HEK293 (cell line): ENCODE data around the gene GNB5.
A peak's percentile ranks its signal among the peaks of the same experiment; 100 is the strongest.

Experiments
- CTCF ChIA-PET: fragments of 350-600 bp; formaldehyde crosslinking; extraction: SDS; loops from one replicate; lab custom pipeline; 2021; ENCODE audit warnings: antibody characterized with exemption; lab: Yijun Ruan, JAX
- POLR2A ChIA-PET: fragments of 300-600 bp; formaldehyde crosslinking; extraction: SDS; loops from one replicate; lab custom pipeline; 2020; ENCODE audit warnings: antibody characterized with exemption, inconsistent platforms; lab: Yijun Ruan, JAX
- H3K27ac ChIP-seq: fragments of 200-500 bp; sonication (Bioruptor generic); 2 replicates; pipeline ENCODE4 v1.5.1; 2014; ENCODE audit warnings: low read depth, low read length, control low read depth, inconsistent platforms; ENCODE audit errors: extremely low read depth
- H3K36me3 ChIP-seq, 2 experiments: fragments of 200-500 bp in 1 of 2; sonication (Bioruptor generic) in 1 of 2; 1 replicate in 1 of 2; 2 replicates in 1 of 2; pipeline ENCODE4 v1.5.1; 2014 to 2017; ENCODE audit warnings: inconsistent platforms in 2 of 2, low read length in 2 of 2; ENCODE audit not compliant: control insufficient read depth in 2 of 2, insufficient read depth in 1 of 2
- H3K4me1 ChIP-seq: fragments of 200-500 bp; sonication (Bioruptor generic); 2 replicates; pipeline ENCODE4 v1.5.1; 2014; ENCODE audit warnings: mild to moderate bottlenecking, low read length, inconsistent platforms; ENCODE audit not compliant: control insufficient read depth, insufficient read depth
- H3K4me3 ChIP-seq: 2 replicates; pipeline ENCODE4 v1.5.1; 2011; ENCODE audit warnings: low read depth, mild to moderate bottlenecking, control low read depth, low read length, moderate library complexity
- H3K9me3 ChIP-seq: fragments of 200-500 bp; sonication (Bioruptor generic); 2 replicates; pipeline ENCODE4 v1.5.1; 2014; ENCODE audit warnings: low read depth, low read length, inconsistent platforms; ENCODE audit not compliant: control insufficient read depth, insufficient read depth
- SP2 ChIP-seq: fragments of 450-650 bp; formaldehyde crosslinking; IDR thresholded peaks from 2 replicates; pipeline ENCODE4 v1.5.1; 2016; ENCODE audit warnings: missing biosample characterization, missing genetic modification characterization
- ZBTB1 ChIP-seq: fragments of 450-650 bp; formaldehyde crosslinking; IDR thresholded peaks from 2 replicates; pipeline ENCODE4 v1.5.1; 2016; ENCODE audit warnings: missing biosample characterization, missing genetic modification characterization
- ZBTB21 ChIP-seq: fragments of 450-650 bp; formaldehyde crosslinking; IDR thresholded peaks from 2 replicates; pipeline ENCODE4 v1.5.1; 2017; ENCODE audit warnings: missing biosample characterization, missing genetic modification characterization
- ZFHX2 ChIP-seq: fragments of 450-650 bp; formaldehyde crosslinking; conservative IDR thresholded peaks from 2 replicates; pipeline ENCODE4 v1.5.1; 2016; ENCODE audit warnings: missing biosample characterization, missing genetic modification characterization
- ZNF140 ChIP-seq: fragments of 450-650 bp; formaldehyde crosslinking; IDR thresholded peaks from 2 replicates; pipeline ENCODE4 v1.5.1; 2016; ENCODE audit warnings: missing biosample characterization, missing genetic modification characterization
- ZNF169 ChIP-seq: fragments of 450-650 bp; formaldehyde crosslinking; IDR thresholded peaks from 2 replicates; pipeline ENCODE4 v1.5.1; 2016; ENCODE audit warnings: missing biosample characterization, missing genetic modification characterization
- ZNF23 ChIP-seq: fragments of 450-650 bp; formaldehyde crosslinking; IDR thresholded peaks from 2 replicates; pipeline ENCODE4 v1.5.1; 2016; ENCODE audit warnings: missing biosample characterization, missing genetic modification characterization, borderline replicate concordance
- ZNF341 ChIP-seq: fragments of 450-650 bp; formaldehyde crosslinking; IDR thresholded peaks from 2 replicates; pipeline ENCODE4; 2016; ENCODE audit warnings: low read depth, missing biosample characterization, missing genetic modification characterization
- ZNF37A ChIP-seq: fragments of 450-650 bp; IDR thresholded peaks from 2 replicates; pipeline ENCODE4 v1.5.1; 2018; ENCODE audit warnings: missing biosample characterization, missing genetic modification characterization
- ZNF549 ChIP-seq: fragments of 450-650 bp; IDR thresholded peaks from 2 replicates; pipeline ENCODE4 v1.5.1; 2018; ENCODE audit warnings: missing biosample characterization, missing genetic modification characterization, mild to moderate bottlenecking, inconsistent platforms, moderate library complexity
- ZNF558 ChIP-seq: fragments of 450-650 bp; formaldehyde crosslinking; IDR thresholded peaks from 2 replicates; pipeline ENCODE4 v1.5.1; 2016; ENCODE audit warnings: missing biosample characterization, missing genetic modification characterization
- ZNF600 ChIP-seq: fragments of 450-650 bp; formaldehyde crosslinking; IDR thresholded peaks from 2 replicates; pipeline ENCODE4 v1.5.1; 2016; ENCODE audit warnings: missing biosample characterization, missing genetic modification characterization
- ZNF623 ChIP-seq: fragments of 450-650 bp; formaldehyde crosslinking; IDR thresholded peaks from 2 replicates; pipeline ENCODE4 v1.5.1; 2016; ENCODE audit warnings: missing biosample characterization, missing genetic modification characterization
- ZNF658 ChIP-seq: fragments of 450-650 bp; formaldehyde crosslinking; IDR thresholded peaks from 2 replicates; pipeline ENCODE4; 2016; ENCODE audit warnings: missing biosample characterization, missing genetic modification characterization
- ZNF701 ChIP-seq: fragments of 450-650 bp; formaldehyde crosslinking; IDR thresholded peaks from 2 replicates; pipeline ENCODE4 v1.5.1; 2016; ENCODE audit warnings: missing biosample characterization, missing genetic modification characterization
- ZNF792 ChIP-seq: fragments of 450-650 bp; formaldehyde crosslinking; IDR thresholded peaks from 2 replicates; pipeline ENCODE4 v1.5.1; 2016; ENCODE audit warnings: missing biosample characterization, missing genetic modification characterization
- TF ChIP-seq, protein P1 (sequence below): fragments of 450-650 bp; formaldehyde crosslinking; IDR thresholded peaks from 2 replicates; pipeline ENCODE4 v1.5.1; 2017; ENCODE audit warnings: missing biosample characterization, missing genetic modification characterization
- TF ChIP-seq, protein P2 (sequence below): fragments of 450-650 bp; formaldehyde crosslinking; IDR thresholded peaks from 2 replicates; pipeline ENCODE4 v1.5.1; 2016; ENCODE audit warnings: missing biosample characterization, missing genetic modification characterization
- TF ChIP-seq, protein P3 (sequence below): fragments of 450-650 bp; formaldehyde crosslinking; IDR thresholded peaks from 2 replicates; pipeline ENCODE4 v1.5.0; 2017; ENCODE audit warnings: missing biosample characterization, missing genetic modification characterization, borderline replicate concordance

Gene GNB5

DNA sequence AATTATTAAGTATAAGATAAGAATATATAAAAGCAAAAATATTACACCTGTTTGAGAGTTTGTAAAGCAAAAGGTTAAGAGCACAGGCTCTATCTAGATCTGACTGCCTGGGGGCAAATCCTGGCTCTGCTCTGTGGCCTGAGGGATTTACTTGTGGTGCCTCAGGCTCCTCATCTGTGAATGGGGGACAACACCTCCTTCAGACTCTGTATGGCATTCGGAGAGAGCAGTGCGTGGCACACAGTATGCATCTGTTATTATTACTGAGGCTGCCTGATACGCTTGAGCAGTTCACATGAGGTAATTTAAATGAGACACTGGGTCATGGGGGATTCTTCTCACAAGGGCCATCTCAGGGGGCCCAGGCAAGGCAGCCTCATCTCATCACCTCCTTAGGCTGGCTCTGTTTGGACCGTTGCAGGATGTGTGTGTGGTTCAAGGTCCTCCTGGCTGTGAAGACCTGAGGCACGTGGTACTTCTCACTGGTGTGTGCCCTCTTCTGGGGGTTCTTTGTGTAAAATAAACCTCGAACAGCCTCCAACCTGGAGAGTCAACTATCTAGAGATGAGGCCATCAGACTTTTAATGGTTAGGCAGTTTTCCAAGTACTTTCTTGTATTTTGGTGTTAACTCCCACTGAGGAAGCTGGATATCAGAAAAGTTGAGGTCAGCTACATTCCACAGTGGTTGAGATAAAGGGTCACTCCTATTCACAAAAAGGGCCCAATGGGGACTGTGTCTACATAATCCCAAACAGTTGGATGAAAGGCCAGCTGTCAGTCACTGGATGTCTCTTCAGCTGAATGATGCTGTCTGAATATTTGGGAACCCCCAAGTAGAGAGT lies 9.0 kb downstream of the GNB5 start:
- Histone ChIP-seq H3K4me1 (no peaks in the 10 kb centered on the region), H3K27ac (no peak overlapping the region), H3K9me3 (no peaks in the 10 kb centered on the region), H3K36me3 (no peaks in the 10 kb centered on the region), H3K4me3 (no peak overlapping the region)
- POLR2A ChIA-PET, result no interaction called here
- TF ChIP-seq ZNF140 (tag by site-specific recombination) (no peak), ZNF169 (tag by site-specific recombination) (no peak), ZNF792 (tag by site-specific recombination) (no peak), ZNF341 (tag by site-specific recombination) (no peak), SP2 (tag by site-specific recombination) (no peak), ZNF658 (no peak), ZNF37A (tag by site-specific recombination) (no peak), ZNF549 (tag by site-specific recombination) (no peak), ZNF23 (tag by site-specific recombination) (no peak), ZNF558 (tag by site-specific recombination) (no peak), ZNF701 (tag by site-specific recombination) (no peak), ZBTB21 (tag by site-specific recombination) (no peak), ZFHX2 (tag by site-specific recombination) (no peak)
- TF ChIP-seq, protein P1, sequence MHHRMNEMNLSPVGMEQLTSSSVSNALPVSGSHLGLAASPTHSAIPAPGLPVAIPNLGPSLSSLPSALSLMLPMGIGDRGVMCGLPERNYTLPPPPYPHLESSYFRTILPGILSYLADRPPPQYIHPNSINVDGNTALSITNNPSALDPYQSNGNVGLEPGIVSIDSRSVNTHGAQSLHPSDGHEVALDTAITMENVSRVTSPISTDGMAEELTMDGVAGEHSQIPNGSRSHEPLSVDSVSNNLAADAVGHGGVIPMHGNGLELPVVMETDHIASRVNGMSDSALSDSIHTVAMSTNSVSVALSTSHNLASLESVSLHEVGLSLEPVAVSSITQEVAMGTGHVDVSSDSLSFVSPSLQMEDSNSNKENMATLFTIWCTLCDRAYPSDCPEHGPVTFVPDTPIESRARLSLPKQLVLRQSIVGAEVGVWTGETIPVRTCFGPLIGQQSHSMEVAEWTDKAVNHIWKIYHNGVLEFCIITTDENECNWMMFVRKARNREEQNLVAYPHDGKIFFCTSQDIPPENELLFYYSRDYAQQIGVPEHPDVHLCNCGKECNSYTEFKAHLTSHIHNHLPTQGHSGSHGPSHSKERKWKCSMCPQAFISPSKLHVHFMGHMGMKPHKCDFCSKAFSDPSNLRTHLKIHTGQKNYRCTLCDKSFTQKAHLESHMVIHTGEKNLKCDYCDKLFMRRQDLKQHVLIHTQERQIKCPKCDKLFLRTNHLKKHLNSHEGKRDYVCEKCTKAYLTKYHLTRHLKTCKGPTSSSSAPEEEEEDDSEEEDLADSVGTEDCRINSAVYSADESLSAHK (tag by site-specific recombination), result no peak
- TF ChIP-seq, protein P2, sequence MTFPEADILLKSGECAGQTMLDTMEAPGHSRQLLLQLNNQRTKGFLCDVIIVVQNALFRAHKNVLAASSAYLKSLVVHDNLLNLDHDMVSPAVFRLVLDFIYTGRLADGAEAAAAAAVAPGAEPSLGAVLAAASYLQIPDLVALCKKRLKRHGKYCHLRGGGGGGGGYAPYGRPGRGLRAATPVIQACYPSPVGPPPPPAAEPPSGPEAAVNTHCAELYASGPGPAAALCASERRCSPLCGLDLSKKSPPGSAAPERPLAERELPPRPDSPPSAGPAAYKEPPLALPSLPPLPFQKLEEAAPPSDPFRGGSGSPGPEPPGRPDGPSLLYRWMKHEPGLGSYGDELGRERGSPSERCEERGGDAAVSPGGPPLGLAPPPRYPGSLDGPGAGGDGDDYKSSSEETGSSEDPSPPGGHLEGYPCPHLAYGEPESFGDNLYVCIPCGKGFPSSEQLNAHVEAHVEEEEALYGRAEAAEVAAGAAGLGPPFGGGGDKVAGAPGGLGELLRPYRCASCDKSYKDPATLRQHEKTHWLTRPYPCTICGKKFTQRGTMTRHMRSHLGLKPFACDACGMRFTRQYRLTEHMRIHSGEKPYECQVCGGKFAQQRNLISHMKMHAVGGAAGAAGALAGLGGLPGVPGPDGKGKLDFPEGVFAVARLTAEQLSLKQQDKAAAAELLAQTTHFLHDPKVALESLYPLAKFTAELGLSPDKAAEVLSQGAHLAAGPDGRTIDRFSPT (tag by site-specific recombination), result no peak
- TF ChIP-seq, protein P3, sequence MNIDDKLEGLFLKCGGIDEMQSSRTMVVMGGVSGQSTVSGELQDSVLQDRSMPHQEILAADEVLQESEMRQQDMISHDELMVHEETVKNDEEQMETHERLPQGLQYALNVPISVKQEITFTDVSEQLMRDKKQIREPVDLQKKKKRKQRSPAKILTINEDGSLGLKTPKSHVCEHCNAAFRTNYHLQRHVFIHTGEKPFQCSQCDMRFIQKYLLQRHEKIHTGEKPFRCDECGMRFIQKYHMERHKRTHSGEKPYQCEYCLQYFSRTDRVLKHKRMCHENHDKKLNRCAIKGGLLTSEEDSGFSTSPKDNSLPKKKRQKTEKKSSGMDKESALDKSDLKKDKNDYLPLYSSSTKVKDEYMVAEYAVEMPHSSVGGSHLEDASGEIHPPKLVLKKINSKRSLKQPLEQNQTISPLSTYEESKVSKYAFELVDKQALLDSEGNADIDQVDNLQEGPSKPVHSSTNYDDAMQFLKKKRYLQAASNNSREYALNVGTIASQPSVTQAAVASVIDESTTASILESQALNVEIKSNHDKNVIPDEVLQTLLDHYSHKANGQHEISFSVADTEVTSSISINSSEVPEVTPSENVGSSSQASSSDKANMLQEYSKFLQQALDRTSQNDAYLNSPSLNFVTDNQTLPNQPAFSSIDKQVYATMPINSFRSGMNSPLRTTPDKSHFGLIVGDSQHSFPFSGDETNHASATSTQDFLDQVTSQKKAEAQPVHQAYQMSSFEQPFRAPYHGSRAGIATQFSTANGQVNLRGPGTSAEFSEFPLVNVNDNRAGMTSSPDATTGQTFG (tag by site-specific recombination), result no peak
- CTCF ChIA-PET, result interaction anchor here (1.0 kb wide), 1 partner anchor 26 kb away, joined by 4 read pairs; no protein-coding TSS in a partner anchor

DNA sequence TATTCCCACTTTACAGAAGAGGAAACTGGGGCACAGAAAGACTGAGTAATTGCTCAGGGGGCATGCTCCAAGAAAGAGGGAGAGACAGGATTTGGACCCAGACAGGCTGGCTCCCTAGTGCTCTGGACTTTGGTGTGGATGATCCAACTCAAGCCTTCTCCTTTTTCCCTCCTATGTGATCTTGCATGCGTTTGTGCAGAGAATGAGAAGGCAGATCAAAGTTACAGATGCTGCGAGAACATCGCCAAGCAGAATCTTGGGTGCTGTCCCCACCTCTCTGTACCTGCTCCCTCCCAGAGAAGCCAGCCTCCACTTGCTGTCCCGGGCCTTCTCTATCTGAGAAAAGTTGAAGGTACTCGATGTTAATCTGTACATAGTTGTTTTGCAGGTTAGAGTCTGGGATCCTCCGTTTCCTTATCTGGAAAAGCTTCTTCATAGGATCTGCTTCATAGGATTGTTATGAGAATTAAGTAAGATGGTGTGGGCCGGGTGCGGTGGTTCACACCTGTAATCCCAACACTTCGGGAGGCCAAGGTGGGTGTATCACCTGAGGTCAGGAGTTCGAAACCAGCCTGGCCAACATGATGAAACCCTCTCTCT lies 10.2 kb downstream of the GNB5 start:
- TF ChIP-seq ZNF623 (tag by site-specific recombination), result no peak
- TF ChIP-seq ZNF600 (tag by site-specific recombination), result peak; percentile 49; the same call in 1 of the 2 replicates
- TF ChIP-seq ZBTB1 (tag by site-specific recombination), result no peak
- H3K4me1 ChIP-seq, result no peaks in the 10 kb centered on the region
- ChIA-PET CTCF (no interaction called here), POLR2A (no interaction called here)
- H3K4me3 ChIP-seq, result no peak overlapping the region
- no peaks in the 10 kb centered on the region for H3K36me3 ChIP-seq
- no peaks in the 10 kb centered on the region for H3K9me3 ChIP-seq
- no peak overlapping the region for H3K27ac ChIP-seq
